Astrocyte (in vitro differentiated cells and primary cell): ENCODE data around the gene C1orf167.

Experiments
- CTCF ChIP-seq: IDR thresholded peaks from 2 replicates; pipeline ENCODE4 v1.5.1; 2011; ENCODE audit warnings: low read depth, mild to moderate bottlenecking, inconsistent platforms, low read length, moderate library complexity; ENCODE audit not compliant: insufficient read depth
- EZH2 ChIP-seq: IDR thresholded peaks from 2 replicates; pipeline ENCODE4 v1.6.1; 2012; ENCODE audit warnings: mild to moderate bottlenecking, low read length, inconsistent platforms; ENCODE audit not compliant: insufficient read depth

- no peak for TF ChIP-seq CTCF
- TF ChIP-seq EZH2 = no peak
Observed at GRCh38 chr1:11741919-11742558, 20.0 kb upstream of the C1orf167 start.
